ENCODE data around the gene GDPD4. TPM values are rescaled to one million over a fixed set of nuclear protein-coding genes. Genes with fewer than 3 reads are reported as not detected.

The GDPD4 gene
- total RNA-seq, 4 donors from 2014 or later = 0.07 to 1.2 TPM; not detected in 2

DNA sequence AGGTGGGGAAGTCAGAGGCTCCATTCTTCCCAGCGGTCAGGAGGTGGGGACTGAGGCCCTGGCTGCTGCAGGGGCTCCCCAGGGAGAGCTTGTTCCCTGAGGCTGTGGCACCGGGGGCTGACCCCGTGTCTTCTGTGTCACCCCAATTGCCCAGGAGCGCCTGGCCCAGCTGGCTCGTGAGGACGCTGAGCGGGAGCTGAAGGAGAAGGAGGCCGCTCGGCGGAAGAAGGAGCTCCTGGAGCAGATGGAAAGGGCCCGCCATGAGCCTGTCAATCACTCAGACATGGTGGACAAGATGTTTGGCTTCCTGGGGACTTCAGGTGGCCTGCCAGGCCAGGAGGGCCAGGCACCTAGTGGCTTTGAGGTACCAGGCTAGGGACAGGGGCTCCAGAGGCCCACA lies 120.3 kb downstream of the GDPD4 start:
- TF ChIP-seq, protein P1, sequence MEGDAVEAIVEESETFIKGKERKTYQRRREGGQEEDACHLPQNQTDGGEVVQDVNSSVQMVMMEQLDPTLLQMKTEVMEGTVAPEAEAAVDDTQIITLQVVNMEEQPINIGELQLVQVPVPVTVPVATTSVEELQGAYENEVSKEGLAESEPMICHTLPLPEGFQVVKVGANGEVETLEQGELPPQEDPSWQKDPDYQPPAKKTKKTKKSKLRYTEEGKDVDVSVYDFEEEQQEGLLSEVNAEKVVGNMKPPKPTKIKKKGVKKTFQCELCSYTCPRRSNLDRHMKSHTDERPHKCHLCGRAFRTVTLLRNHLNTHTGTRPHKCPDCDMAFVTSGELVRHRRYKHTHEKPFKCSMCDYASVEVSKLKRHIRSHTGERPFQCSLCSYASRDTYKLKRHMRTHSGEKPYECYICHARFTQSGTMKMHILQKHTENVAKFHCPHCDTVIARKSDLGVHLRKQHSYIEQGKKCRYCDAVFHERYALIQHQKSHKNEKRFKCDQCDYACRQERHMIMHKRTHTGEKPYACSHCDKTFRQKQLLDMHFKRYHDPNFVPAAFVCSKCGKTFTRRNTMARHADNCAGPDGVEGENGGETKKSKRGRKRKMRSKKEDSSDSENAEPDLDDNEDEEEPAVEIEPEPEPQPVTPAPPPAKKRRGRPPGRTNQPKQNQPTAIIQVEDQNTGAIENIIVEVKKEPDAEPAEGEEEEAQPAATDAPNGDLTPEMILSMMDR (IDR thresholded peaks at IDR 0.05) = no peak
- no peak for TF ChIP-seq POLR2A (IDR thresholded peaks at IDR 0.05)
- no peaks in the 10 kb centered on the region for H3K9me3 ChIP-seq

GRCh38 chr11:77180346-77180745 lies 121.1 kb downstream of the GDPD4 start:
- Histone ChIP-seq H3K27me3 (no peaks in the 10 kb centered on the region), H3K27ac (no peak overlapping the region), H3K36me3 (no peaks in the 10 kb centered on the region), H3K4me1 (no peaks in the 10 kb centered on the region), H3K4me3 (no peak overlapping the region), H3K9me3 (no peaks in the 10 kb centered on the region)
- DNase-seq = no peak
- TF ChIP-seq, protein P1 (IDR thresholded peaks at IDR 0.05) = no peak
- TF ChIP-seq POLR2A (IDR thresholded peaks at IDR 0.05) = no peak
- intact Hi-C loops (cut with DNase I; ENCODE audit: low total_unique reads) = loop anchor here (10.0 kb wide), 1 partner anchor 56 kb away; the partner anchor contains the start of gene MYO7A

More for the DNA sequence above, 120.3 kb downstream of the GDPD4 start:
- Histone ChIP-seq H3K4me3 (no peak overlapping the region), H3K27me3 (no peaks in the 10 kb centered on the region), H3K4me1 (no peaks in the 10 kb centered on the region), H3K36me3 (no peaks in the 10 kb centered on the region), H3K27ac (no peak overlapping the region)
- intact Hi-C loops (cut with DNase I; ENCODE audit: low total_unique reads) = loop anchor here (10.0 kb wide), 1 partner anchor 56 kb away; the partner anchor contains the start of gene MYO7A
- DNase-seq = no peak

DNA sequence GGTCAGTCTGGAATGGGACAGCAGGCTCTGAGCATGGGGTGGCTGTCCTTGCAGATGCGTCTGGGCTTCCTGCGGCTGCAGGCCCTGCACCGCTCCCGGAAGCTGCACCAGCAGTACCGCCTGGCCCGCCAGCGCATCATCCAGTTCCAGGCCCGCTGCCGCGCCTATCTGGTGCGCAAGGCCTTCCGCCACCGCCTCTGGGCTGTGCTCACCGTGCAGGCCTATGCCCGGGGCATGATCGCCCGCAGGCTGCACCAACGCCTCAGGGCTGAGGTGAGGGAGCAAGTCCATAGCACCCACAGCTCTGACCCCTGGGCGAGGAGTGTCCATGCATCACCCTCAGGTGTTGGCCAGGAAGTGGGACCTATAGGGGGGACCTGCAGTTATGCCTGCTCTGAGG lies 121.8 kb downstream of the GDPD4 start:
- H3K27me3 ChIP-seq = no peaks in the 10 kb centered on the region
- no peaks in the 10 kb centered on the region for H3K4me1 ChIP-seq
- no peak for DNase-seq
- H3K27ac ChIP-seq = no peak overlapping the region
- no peak for TF ChIP-seq POLR2A (IDR thresholded peaks at IDR 0.05)
- TF ChIP-seq, protein P1 (IDR thresholded peaks at IDR 0.05) = no peak
- no peaks in the 10 kb centered on the region for H3K9me3 ChIP-seq
- no peaks in the 10 kb centered on the region for H3K36me3 ChIP-seq
- intact Hi-C loops (cut with DNase I; ENCODE audit: low total_unique reads) = loop anchor here (10.0 kb wide), 1 partner anchor 55 kb away; the partner anchor contains the start of gene MYO7A
- no peak overlapping the region for H3K4me3 ChIP-seq

DNA sequence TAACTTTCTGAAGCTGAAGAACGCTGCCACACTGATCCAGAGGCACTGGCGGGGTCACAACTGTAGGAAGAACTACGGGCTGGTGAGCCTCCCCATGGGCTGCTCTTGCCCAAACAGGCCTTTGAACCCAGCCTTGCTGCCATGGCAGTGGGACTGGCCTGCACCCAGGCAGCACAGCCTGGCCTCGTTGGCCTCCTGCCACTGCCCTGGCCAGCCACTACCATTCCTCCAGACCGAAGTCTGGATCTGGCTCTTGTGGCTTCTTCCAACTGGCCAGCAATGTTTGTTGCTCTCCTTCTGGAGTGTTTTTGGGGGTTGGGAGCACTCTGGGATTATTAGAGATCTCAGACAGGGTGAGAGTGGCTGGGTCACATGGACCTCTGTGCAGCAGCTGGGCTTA lies 122.4 kb downstream of the GDPD4 start:
- H3K4me1 ChIP-seq = no peaks in the 10 kb centered on the region
- TF ChIP-seq, protein P1 (IDR thresholded peaks at IDR 0.05) = no peak
- no peak for TF ChIP-seq POLR2A (IDR thresholded peaks at IDR 0.05)
- H3K4me3 ChIP-seq = no peak overlapping the region
- H3K36me3 ChIP-seq = no peaks in the 10 kb centered on the region
- H3K27me3 ChIP-seq = no peaks in the 10 kb centered on the region
- intact Hi-C loops (cut with DNase I; ENCODE audit: low total_unique reads) = no loop called here
- no peak overlapping the region for H3K27ac ChIP-seq
- H3K9me3 ChIP-seq = no peaks in the 10 kb centered on the region
- no peak for DNase-seq

- Histone ChIP-seq H3K4me1 (no peaks in the 10 kb centered on the region), H3K4me3 (no peak overlapping the region), H3K27ac (no peak overlapping the region), H3K9me3 (no peaks in the 10 kb centered on the region), H3K36me3 (no peaks in the 10 kb centered on the region), H3K27me3 (no peaks in the 10 kb centered on the region)
- no peak for DNase-seq
- TF ChIP-seq, protein P1 (IDR thresholded peaks at IDR 0.05) = no peak
- no peak for TF ChIP-seq POLR2A (IDR thresholded peaks at IDR 0.05)
- intact Hi-C loops (cut with DNase I; ENCODE audit: low total_unique reads) = no loop called here
Observed at GRCh38 chr11:77178150-77178549, 123.3 kb downstream of the GDPD4 start.

All from uterus (tissue), 4 donors.